MM.1S (cell line): Measurements from ENCODE around the gene ATP1A2.

Experiments
- DNase-seq: peaks from one replicate; pipeline ENCODE4 v3.0.0-alpha.2; 2015
- H2AFZ ChIP-seq: fragments of 300-600 bp; sonication (generic); 2 replicates; pipeline ENCODE4 v1.6.0; 2016; ENCODE audit warnings: antibody characterized with exemption, low read length
- H3F3A ChIP-seq: fragments of 300-600 bp; sonication (generic); 2 replicates; pipeline ENCODE4 v1.6.1; 2016; ENCODE audit warnings: mild to moderate bottlenecking, antibody characterized with exemption, low read length, moderate library complexity, mixed read lengths; ENCODE audit not compliant: insufficient read depth
- H3K27ac ChIP-seq: fragments of 300-600 bp; sonication (generic); 2 replicates; pipeline ENCODE4 v1.5.1; 2016; ENCODE audit warnings: mild to moderate bottlenecking, low read length
- H3K27me3 ChIP-seq: fragments of 300-600 bp; sonication (generic); replicated peaks from 2 replicates; pipeline ENCODE4 v1.6.0; 2016; ENCODE audit warnings: low read length; ENCODE audit not compliant: insufficient read depth
- H3K36me3 ChIP-seq: fragments of 300-600 bp; sonication (generic); replicated peaks from 2 replicates; pipeline ENCODE4 v1.6.1; 2016; ENCODE audit warnings: mild to moderate bottlenecking, low read length, mixed read lengths; ENCODE audit not compliant: insufficient read depth
- H3K4me1 ChIP-seq: fragments of 300-600 bp; sonication (generic); 2 replicates; pipeline ENCODE4 v1.6.1; 2016; ENCODE audit warnings: low read length, mixed read lengths
- H3K4me2 ChIP-seq: fragments of 300-600 bp; sonication (generic); 2 replicates; pipeline ENCODE4 v1.6.0; 2016; ENCODE audit warnings: low read depth, low read length
- H3K4me3 ChIP-seq: fragments of 300-600 bp; sonication (generic); 2 replicates; pipeline ENCODE4 v1.5.1; 2016; ENCODE audit warnings: low read length, mixed read lengths
- H3K79me2 ChIP-seq: fragments of 300-600 bp; sonication (generic); 2 replicates; pipeline ENCODE4 v1.6.1; 2016; ENCODE audit warnings: mixed run types, low read length, mixed read lengths
- H3K9ac ChIP-seq: fragments of 300-600 bp; sonication (generic); 2 replicates; pipeline ENCODE4 v1.6.1; 2016; ENCODE audit warnings: low read length, mixed read lengths
- H3K9me2 ChIP-seq: fragments of 300-600 bp; sonication (generic); replicated peaks from 2 replicates; pipeline ENCODE4 v1.6.1; 2016; ENCODE audit warnings: mild to moderate bottlenecking, low read length, mixed read lengths; ENCODE audit not compliant: insufficient read depth
- H3K9me3 ChIP-seq: fragments of 300-600 bp; sonication (generic); replicated peaks from 2 replicates; pipeline ENCODE4 v1.6.1; 2016; ENCODE audit warnings: mild to moderate bottlenecking, low read length, mixed read lengths; ENCODE audit not compliant: insufficient read depth
- H4K20me1 ChIP-seq: fragments of 300-600 bp; sonication (generic); 2 replicates; pipeline ENCODE4 v1.6.1; 2016; ENCODE audit warnings: mild to moderate bottlenecking, low read length, moderate library complexity, mixed read lengths; ENCODE audit not compliant: insufficient read depth
- EZH2 ChIP-seq: fragments of 300-600 bp; sonication (generic); optimal IDR thresholded peaks from 2 replicates; pipeline ENCODE3; 2017; ENCODE audit warnings: low read depth, mild to moderate bottlenecking, antibody characterized with exemption, low read length, mixed read lengths
- EZH2phosphoT487 ChIP-seq: fragments of 300-600 bp; sonication (generic); IDR thresholded peaks from 2 replicates; pipeline ENCODE4 v1.6.1; 2018; ENCODE audit warnings: antibody characterized with exemption, low read length
- TF ChIP-seq, protein P1 (sequence below): fragments of 300-600 bp; sonication (generic); IDR thresholded peaks from 2 replicates; pipeline ENCODE4 v1.5.1; 2016; ENCODE audit warnings: antibody characterized with exemption, low read length, mixed read lengths

ATP1A2 gene

DNA sequence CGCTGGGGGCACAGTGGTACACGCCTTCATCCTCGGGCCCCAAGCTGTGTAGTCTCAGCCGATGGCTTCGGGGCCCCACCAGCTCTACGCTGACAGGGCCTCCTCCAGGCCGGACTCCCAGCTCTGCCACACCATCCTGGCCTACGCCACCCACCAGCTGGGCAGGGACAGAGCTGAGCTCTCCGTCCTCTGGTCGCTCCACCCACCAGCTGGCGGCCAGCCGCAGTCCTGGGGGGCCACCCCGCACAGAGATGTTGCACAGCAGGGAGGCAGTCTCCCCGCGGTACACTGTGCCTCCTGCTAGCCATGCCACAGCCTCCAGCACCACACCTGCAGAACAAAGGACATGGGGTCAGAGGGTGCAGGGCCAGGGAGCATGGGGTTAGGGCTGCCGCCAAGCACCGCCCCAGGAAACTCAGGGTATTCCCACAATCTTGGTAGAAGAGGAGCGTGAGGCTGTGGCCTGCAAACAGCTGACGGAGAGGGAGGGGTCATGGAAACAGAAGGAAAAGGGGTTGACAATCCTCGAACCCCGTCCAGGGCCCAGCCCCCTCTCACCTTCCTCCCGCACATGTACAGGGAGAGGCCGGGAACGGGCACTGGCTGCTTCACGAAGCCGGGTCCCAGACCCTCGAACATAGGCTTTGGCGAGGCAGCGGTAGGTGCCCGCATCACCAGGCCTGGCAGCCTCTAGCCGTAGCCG lies 23.0 kb upstream of the ATP1A2 start:
- Histone ChIP-seq H3K27me3 (no peaks in the 10 kb centered on the region), H3F3A (no peaks in the 10 kb centered on the region), H3K9me3 (no peaks in the 10 kb centered on the region), H3K9me2 (no peaks in the 10 kb centered on the region), H3K79me2 (peaks cover 16% of the 10 kb centered on the region), H3K36me3 (no peaks in the 10 kb centered on the region), H3K27ac (no peak overlapping the region), H3K4me2 (no peak overlapping the region), H3K4me3 (no peak overlapping the region), H3K9ac (no peak overlapping the region), H3K4me1 (peaks cover 12% of the 10 kb centered on the region), H2AFZ (no peak overlapping the region), H4K20me1 (no peaks in the 10 kb centered on the region)
- DNase-seq = no peak
- TF ChIP-seq, protein P1, sequence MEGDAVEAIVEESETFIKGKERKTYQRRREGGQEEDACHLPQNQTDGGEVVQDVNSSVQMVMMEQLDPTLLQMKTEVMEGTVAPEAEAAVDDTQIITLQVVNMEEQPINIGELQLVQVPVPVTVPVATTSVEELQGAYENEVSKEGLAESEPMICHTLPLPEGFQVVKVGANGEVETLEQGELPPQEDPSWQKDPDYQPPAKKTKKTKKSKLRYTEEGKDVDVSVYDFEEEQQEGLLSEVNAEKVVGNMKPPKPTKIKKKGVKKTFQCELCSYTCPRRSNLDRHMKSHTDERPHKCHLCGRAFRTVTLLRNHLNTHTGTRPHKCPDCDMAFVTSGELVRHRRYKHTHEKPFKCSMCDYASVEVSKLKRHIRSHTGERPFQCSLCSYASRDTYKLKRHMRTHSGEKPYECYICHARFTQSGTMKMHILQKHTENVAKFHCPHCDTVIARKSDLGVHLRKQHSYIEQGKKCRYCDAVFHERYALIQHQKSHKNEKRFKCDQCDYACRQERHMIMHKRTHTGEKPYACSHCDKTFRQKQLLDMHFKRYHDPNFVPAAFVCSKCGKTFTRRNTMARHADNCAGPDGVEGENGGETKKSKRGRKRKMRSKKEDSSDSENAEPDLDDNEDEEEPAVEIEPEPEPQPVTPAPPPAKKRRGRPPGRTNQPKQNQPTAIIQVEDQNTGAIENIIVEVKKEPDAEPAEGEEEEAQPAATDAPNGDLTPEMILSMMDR = no peak
- TF ChIP-seq EZH2 = no peak
- no peak for TF ChIP-seq EZH2phosphoT487

DNA sequence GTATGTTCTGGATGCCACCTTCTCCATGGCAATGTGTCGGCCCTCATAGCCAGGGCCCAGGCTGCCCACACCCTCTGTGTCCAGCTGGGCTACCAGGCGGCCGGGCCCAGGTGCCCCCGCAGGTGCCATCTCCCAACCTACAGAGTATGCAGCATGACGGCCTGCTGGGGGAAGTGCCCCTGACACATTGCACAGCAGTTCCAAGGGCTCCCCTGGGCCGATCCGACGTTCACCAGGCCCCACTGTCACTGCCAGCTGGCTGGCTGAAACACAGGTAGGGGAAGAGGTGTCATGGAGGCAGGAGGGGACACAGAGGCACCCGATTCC lies 22.5 kb upstream of the ATP1A2 start:
- H3K36me3 ChIP-seq = no peaks in the 10 kb centered on the region
- TF ChIP-seq, protein P1 = no peak
- TF ChIP-seq EZH2phosphoT487 (no peak), EZH2 (no peak)
- H3K9me2 ChIP-seq = no peaks in the 10 kb centered on the region
- H3K4me2 ChIP-seq = no peak overlapping the region
- H3K4me3 ChIP-seq = no peak overlapping the region
- peaks cover 21% of the 10 kb centered on the region for H3K79me2 ChIP-seq
- H3K9me3 ChIP-seq = no peaks in the 10 kb centered on the region
- H3K27ac ChIP-seq = no peak overlapping the region
- H3F3A ChIP-seq = no peaks in the 10 kb centered on the region
- DNase-seq = no peak
- peaks cover 13% of the 10 kb centered on the region for H3K4me1 ChIP-seq
- no peak overlapping the region for H3K9ac ChIP-seq
- H2AFZ ChIP-seq = no peak overlapping the region
- H4K20me1 ChIP-seq = no peaks in the 10 kb centered on the region
- H3K27me3 ChIP-seq = no peaks in the 10 kb centered on the region

DNA sequence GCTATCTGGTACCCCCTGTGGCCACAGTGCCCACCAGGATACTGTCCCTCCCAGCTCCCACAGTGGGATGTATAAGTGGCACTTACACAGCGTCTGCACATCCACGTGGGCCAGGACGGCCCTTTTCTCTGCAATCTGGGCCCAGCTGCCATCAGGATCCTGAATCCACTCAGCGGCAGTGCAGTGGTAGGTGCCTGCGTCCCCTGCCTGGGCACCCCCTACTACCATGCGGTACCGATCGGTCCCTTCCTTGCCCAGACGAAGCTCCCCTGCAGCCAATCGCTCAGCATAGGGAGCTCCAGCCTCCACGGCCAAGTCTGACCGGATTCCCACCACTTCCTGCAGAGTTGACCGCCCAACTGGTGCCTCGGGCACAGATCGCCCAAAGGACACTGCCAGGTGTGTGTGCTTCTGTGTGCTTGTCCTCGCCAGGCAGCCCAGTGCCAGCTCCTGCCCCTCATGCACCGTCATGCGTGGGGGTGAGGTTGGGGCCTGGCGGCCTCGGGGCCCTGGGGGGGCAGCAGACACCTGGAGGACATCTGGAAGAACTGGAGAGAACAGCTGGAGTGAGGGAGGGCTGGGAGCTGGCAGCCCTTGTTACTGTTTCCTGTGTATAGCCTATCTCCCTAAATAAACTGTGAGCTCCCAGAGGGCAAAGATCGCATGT lies 21.8 kb upstream of the ATP1A2 start:
- TF ChIP-seq EZH2phosphoT487 = no peak
- TF ChIP-seq, protein P1 = no peak
- no peak for TF ChIP-seq EZH2
- H3F3A ChIP-seq = no peaks in the 10 kb centered on the region
- H2AFZ ChIP-seq = no peak overlapping the region
- no peaks in the 10 kb centered on the region for H3K9me2 ChIP-seq
- H4K20me1 ChIP-seq = no peaks in the 10 kb centered on the region
- H3K4me1 ChIP-seq = peaks cover 13% of the 10 kb centered on the region
- no peak overlapping the region for H3K27ac ChIP-seq
- no peaks in the 10 kb centered on the region for H3K36me3 ChIP-seq
- H3K4me2 ChIP-seq = no peak overlapping the region
- peaks cover 23% of the 10 kb centered on the region for H3K79me2 ChIP-seq
- no peaks in the 10 kb centered on the region for H3K9me3 ChIP-seq
- no peak overlapping the region for H3K4me3 ChIP-seq
- no peak overlapping the region for H3K9ac ChIP-seq
- no peaks in the 10 kb centered on the region for H3K27me3 ChIP-seq
- no peak for DNase-seq
